Neuronal stem cell (in vitro differentiated cells): ENCODE measurements around the gene ORC2. TPM values are rescaled to one million over a fixed set of nuclear protein-coding genes. Genes with fewer than 3 reads are reported as not detected.

Source experiments
- DNase-seq: peaks from one replicate; pipeline ENCODE4 v3.0.0-alpha.2; 2013; ENCODE audit warnings: low spot score
- H2AFZ ChIP-seq: one replicate; pipeline ENCODE4 v1.6.1; 2013; ENCODE audit warnings: mild to moderate bottlenecking, low read length, inconsistent platforms
- H2AK5ac ChIP-seq: 2 replicates; pipeline ENCODE4 v1.6.1; 2013; ENCODE audit warnings: low read depth, mild to moderate bottlenecking, inconsistent platforms, low read length, moderate library complexity, mixed read lengths
- H2BK120ac ChIP-seq: 2 replicates; pipeline ENCODE4 v1.6.1; 2013; ENCODE audit warnings: low read depth, mild to moderate bottlenecking, inconsistent platforms, low read length, moderate library complexity, mixed read lengths
- H2BK12ac ChIP-seq: one replicate; pipeline ENCODE4 v1.6.1; 2013; ENCODE audit warnings: low read length, inconsistent platforms
- H2BK15ac ChIP-seq: 2 replicates; pipeline ENCODE4 v1.6.1; 2013; ENCODE audit warnings: mild to moderate bottlenecking, low read length, inconsistent platforms, mixed read lengths
- H2BK5ac ChIP-seq: one replicate; pipeline ENCODE4 v1.6.1; 2013; ENCODE audit warnings: inconsistent platforms, mild to moderate bottlenecking, low read length, moderate library complexity
- H3K14ac ChIP-seq: one replicate; pipeline ENCODE4 v1.6.1; 2013; ENCODE audit warnings: low read length, inconsistent platforms
- H3K18ac ChIP-seq: 2 replicates; pipeline ENCODE4 v1.6.1; 2013; ENCODE audit warnings: low read length, inconsistent platforms
- H3K23ac ChIP-seq: 2 replicates; pipeline ENCODE4 v1.6.1; 2013; ENCODE audit warnings: low read depth, mild to moderate bottlenecking, mixed read lengths, low read length, inconsistent platforms; ENCODE audit not compliant: poor library complexity
- H3K27ac ChIP-seq: replicated peaks from 3 replicates; pipeline ENCODE4 v1.5.1; 2013; ENCODE audit warnings: low read length, inconsistent platforms
- H3K27me3 ChIP-seq, 3 experiments: 2 replicates each; pipeline ENCODE4 v1.6.1; 2013; ENCODE audit warnings: low read length in 3 of 3, mild to moderate bottlenecking in 2 of 3, inconsistent platforms in 1 of 3, low read depth in 1 of 3, mixed read lengths in 1 of 3, moderate library complexity in 1 of 3; ENCODE audit not compliant: control insufficient read depth in 3 of 3, insufficient read depth in 3 of 3
- H3K36me3 ChIP-seq, 2 donors: replicated peaks in 1 of 2; 2 replicates each; pipeline ENCODE4 v1.6.1; 2013; ENCODE audit warnings: low read length in 2 of 2; ENCODE audit not compliant: control insufficient read depth in 2 of 2, insufficient read depth in 2 of 2
- H3K4ac ChIP-seq: 2 replicates; pipeline ENCODE4 v1.6.1; 2013; ENCODE audit warnings: inconsistent platforms, mild to moderate bottlenecking, low read length, moderate library complexity
- H3K4me1 ChIP-seq, 2 donors: 1 replicate in 1 of 2; 2 replicates in 1 of 2; pipeline ENCODE4 v1.6.1; 2013; ENCODE audit warnings: low read length in 2 of 2, low read depth in 1 of 2; ENCODE audit not compliant: control insufficient read depth in 2 of 2, insufficient read depth in 1 of 2
- H3K4me2 ChIP-seq: one replicate; pipeline ENCODE4 v1.6.1; 2013; ENCODE audit warnings: mild to moderate bottlenecking, low read length, inconsistent platforms; ENCODE audit not compliant: insufficient read depth, poor library complexity, severe bottlenecking
- H3K4me3 ChIP-seq, 2 donors: 2 replicates each; pipeline ENCODE4 v1.5.1; 2013; ENCODE audit warnings: low read length in 2 of 2, mild to moderate bottlenecking in 2 of 2, inconsistent platforms in 1 of 2, moderate library complexity in 1 of 2
- H3K79me1 ChIP-seq: one replicate; pipeline ENCODE4 v1.6.1; 2013; ENCODE audit warnings: low read depth, mild to moderate bottlenecking, inconsistent platforms, low read length, moderate library complexity
- H3K9ac ChIP-seq: one replicate; pipeline ENCODE4 v1.6.1; 2013; ENCODE audit warnings: mild to moderate bottlenecking, low read depth, low read length, inconsistent platforms; ENCODE audit not compliant: poor library complexity
- H3K9me3 ChIP-seq, 2 donors: replicated peaks in 1 of 2; 2 replicates each; pipeline versions ENCODE3 to v1.6.1; 2013; ENCODE audit warnings: low read length in 2 of 2, mild to moderate bottlenecking in 2 of 2, inconsistent platforms in 1 of 2, low read depth in 1 of 2, mixed read lengths in 1 of 2, moderate library complexity in 1 of 2; ENCODE audit not compliant: control insufficient read depth in 2 of 2, insufficient read depth in 1 of 2
- H4K8ac ChIP-seq: one replicate; pipeline ENCODE4 v1.6.1; 2013; ENCODE audit warnings: low read depth, mild to moderate bottlenecking, inconsistent platforms, low read length, moderate library complexity
- H4K91ac ChIP-seq: one replicate; pipeline ENCODE4 v1.6.1; 2013; ENCODE audit warnings: low read length, low read depth, mild to moderate bottlenecking, inconsistent platforms; ENCODE audit not compliant: poor library complexity
- WGBS, 2 donors: extraction: QIAGEN DNeasy Blood & Tissue Kit; methylation state at CpG; one replicate each; pipeline ENCODE4 v1.1.7; 2013; ENCODE audit warnings: missing lambda C conversion rate in 2 of 2, mixed read lengths in 1 of 2; ENCODE audit not compliant: insufficient read length in 2 of 2, insufficient replicate concordance in 1 of 2; ENCODE audit errors: extremely low coverage in 2 of 2; 5-methylcytosine and 5-hydroxymethylcytosine counted together
- small RNA-seq: library from polyadenylated mRNA; stranded (forward); fragments of <200 nt; extraction: miRNeasy Mini kit (QIAGEN cat#:217004); gene quantifications from one replicate; pipeline ENCODE3, GENCODE V24; 2013; ENCODE audit not compliant: insufficient read depth

The ORC2 gene

GRCh38 chr2:200862532-200863000 is 100.9 kb downstream of the ORC2 start:
- WGBS, 2 donors, result no CpG with 5 or more reads among the region's 13 CpGs
- Histone ChIP-seq H2BK5ac (no peak overlapping the region), H2BK12ac (no peak overlapping the region), H3K9ac (no peak overlapping the region), H4K8ac (no peak overlapping the region), H3K4me3 (peak overlapping the region; percentile 84 to 98), H3K79me1 (peaks cover 6% of the 10 kb centered on the region), H2AK5ac (no peak overlapping the region), H3K14ac (no peak overlapping the region), H3K4me2 (peak overlapping the region; percentile 51), H3K4me1 (peaks cover 0 to 9% of the 10 kb centered on the region in 2 donors), H4K91ac (no peak overlapping the region), H2BK120ac (no peak overlapping the region), H2AFZ (no peak overlapping the region), H3K18ac (no peak overlapping the region), H3K36me3 (peaks cover 17 to 52% of the 10 kb centered on the region in 2 donors), H3K23ac (no peak overlapping the region), H3K27me3 (no peaks in the 10 kb centered on the region), H2BK15ac (no peak overlapping the region), H3K27ac (no peak overlapping the region), H3K9me3 (no peaks in the 10 kb centered on the region), H3K4ac (no peak overlapping the region)
- no peak for DNase-seq

DNA sequence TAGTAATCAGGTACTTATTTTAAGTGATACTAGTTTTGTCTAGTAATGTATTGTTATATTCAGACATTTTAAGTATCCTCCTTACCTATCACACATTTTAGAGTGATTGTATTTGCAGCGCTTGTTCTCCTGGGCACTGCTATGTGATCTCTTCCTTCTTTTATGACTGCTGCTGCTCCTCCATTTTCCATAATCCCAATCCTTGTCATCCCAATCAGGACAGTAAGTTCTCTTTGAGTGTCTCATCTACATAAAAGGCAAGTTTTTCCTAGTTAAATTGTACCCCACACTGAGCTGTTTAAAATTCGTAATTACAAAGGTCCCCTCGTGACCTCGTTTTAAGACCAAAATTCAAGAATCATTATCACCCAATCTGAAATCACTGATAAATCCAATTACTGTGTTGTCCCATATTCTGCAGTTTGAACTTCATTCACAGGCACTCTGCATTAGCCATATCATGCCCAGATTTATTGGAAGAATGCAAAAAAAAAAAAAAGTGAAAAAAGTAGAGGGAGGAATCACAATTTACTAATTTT is 101.8 kb downstream of the ORC2 start:
- Histone ChIP-seq H4K8ac (no peak overlapping the region), H3K27ac (no peak overlapping the region), H3K14ac (no peak overlapping the region), H3K36me3 (peaks cover 23 to 61% of the 10 kb centered on the region in 2 donors), H3K27me3 (no peaks in the 10 kb centered on the region), H4K91ac (no peak overlapping the region), H3K79me1 (peaks cover 6% of the 10 kb centered on the region), H3K9me3 (no peaks in the 10 kb centered on the region), H3K23ac (no peak overlapping the region), H3K4me3 (peak overlapping the region in 1 of 2 donors; percentile 98), H2BK120ac (no peak overlapping the region), H3K4me2 (no peak overlapping the region), H3K9ac (no peak overlapping the region), H3K4ac (no peak overlapping the region), H3K4me1 (peaks cover 0 to 9% of the 10 kb centered on the region in 2 donors), H3K18ac (no peak overlapping the region), H2AFZ (no peak overlapping the region), H2BK5ac (no peak overlapping the region), H2BK12ac (no peak overlapping the region), H2AK5ac (no peak overlapping the region), H2BK15ac (no peak overlapping the region)
- no CpG with 5 or more reads among the region's 4 CpGs for WGBS, 2 donors
- no peak for DNase-seq

DNA sequence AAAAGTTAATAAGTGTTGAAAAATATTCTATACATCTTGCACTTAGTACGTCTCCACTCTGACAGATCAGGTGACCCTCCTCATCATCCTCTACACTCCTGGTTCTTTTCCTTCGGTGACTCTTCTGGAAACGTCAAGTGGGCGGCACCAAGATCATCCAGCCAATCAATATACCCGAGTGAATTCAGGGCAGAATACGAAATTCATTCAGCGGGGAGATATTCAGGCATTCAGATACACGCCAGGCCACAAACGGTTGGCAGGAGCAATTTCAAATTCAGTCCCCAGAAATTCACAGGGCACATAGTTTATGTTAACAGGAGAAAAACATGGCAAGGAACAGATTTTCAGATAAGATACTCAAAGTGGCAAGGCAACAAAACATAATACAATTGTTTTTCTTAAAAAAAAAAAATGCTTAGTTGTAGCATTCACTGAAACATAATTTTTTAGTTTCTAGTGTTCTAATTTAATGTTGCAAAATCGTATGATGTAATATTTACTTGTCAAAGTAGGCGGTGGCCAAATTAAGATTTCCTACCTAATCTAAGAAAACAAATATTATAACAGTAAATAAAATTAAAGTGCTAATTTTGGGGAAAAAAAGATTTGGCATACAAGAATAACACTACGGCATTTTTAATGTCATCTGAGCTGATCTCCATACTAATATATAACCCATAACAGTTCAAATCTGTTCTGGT is 103.2 kb downstream of the ORC2 start:
- H4K91ac ChIP-seq, result no peak overlapping the region
- H3K9me3 ChIP-seq, result no peaks in the 10 kb centered on the region
- H3K27ac ChIP-seq, result no peak overlapping the region
- H3K4me2 ChIP-seq, result no peak overlapping the region
- H3K4me1 ChIP-seq, result peaks cover 0 to 9% of the 10 kb centered on the region in 2 donors
- no peak overlapping the region for H2BK12ac ChIP-seq
- no peak overlapping the region for H2BK5ac ChIP-seq
- H3K18ac ChIP-seq, result no peak overlapping the region
- H3K4me3 ChIP-seq, result no peak overlapping the region
- no peak overlapping the region for H2BK15ac ChIP-seq
- H3K9ac ChIP-seq, result no peak overlapping the region
- peaks cover 29 to 75% of the 10 kb centered on the region in 2 donors for H3K36me3 ChIP-seq
- H4K8ac ChIP-seq, result no peak overlapping the region
- no peak overlapping the region for H2AFZ ChIP-seq
- no peak for DNase-seq
- no CpG with 5 or more reads among the region's 12 CpGs for WGBS, 2 donors
- no peaks in the 10 kb centered on the region for H3K27me3 ChIP-seq
- H3K4ac ChIP-seq, result no peak overlapping the region
- H2BK120ac ChIP-seq, result no peak overlapping the region
- no peak overlapping the region for H3K23ac ChIP-seq
- H3K79me1 ChIP-seq, result peaks cover 7% of the 10 kb centered on the region
- no peak overlapping the region for H3K14ac ChIP-seq
- H2AK5ac ChIP-seq, result no peak overlapping the region

Small RNA genes within 50 kb of the gene (small RNA-seq; reads per million reads assigned to genes)
- gene RF00019, result not detected
- gene RNU6-312P, result not detected
- not detected for gene RNU6-762P
